Endodermal cell (in vitro differentiated cells): Measurements from ENCODE around the gene GLYATL2. TPM values are rescaled to one million over a fixed set of nuclear protein-coding genes. Genes with fewer than 3 reads are reported as not detected.

Experiments
- DNase-seq: peaks from one replicate; pipeline ENCODE4 v3.0.0-alpha.2; 2017
- H3K27ac ChIP-seq: 2 replicates; pipeline ENCODE4 v1.5.1; 2013; ENCODE audit warnings: mild to moderate bottlenecking, low read depth, low read length, moderate library complexity
- H3K27me3 ChIP-seq: 2 replicates; pipeline ENCODE4 v1.6.1; 2013; ENCODE audit warnings: mild to moderate bottlenecking, low read length, moderate library complexity; ENCODE audit not compliant: insufficient read depth, control insufficient read depth, poor library complexity, severe bottlenecking
- H3K36me3 ChIP-seq: 2 replicates; pipeline ENCODE4 v1.7.0; 2013; ENCODE audit warnings: mild to moderate bottlenecking, low read length, moderate library complexity; ENCODE audit not compliant: control insufficient read depth, insufficient read depth
- H3K4me1 ChIP-seq: one replicate; pipeline ENCODE4 v1.7.0; 2013; ENCODE audit warnings: low read length; ENCODE audit not compliant: control insufficient read depth, insufficient read depth
- H3K4me3 ChIP-seq: 2 replicates; pipeline ENCODE4 v1.5.1; 2013; ENCODE audit warnings: mild to moderate bottlenecking, low read length, moderate library complexity
- H3K9ac ChIP-seq: 2 replicates; pipeline ENCODE4 v1.6.1; 2013; ENCODE audit warnings: mild to moderate bottlenecking, low read length, moderate library complexity; ENCODE audit not compliant: poor library complexity, severe bottlenecking; ENCODE audit errors: extremely low read depth
- H3K9me3 ChIP-seq: 2 replicates; pipeline ENCODE4 v1.6.1; 2013; ENCODE audit warnings: mild to moderate bottlenecking, low read length, moderate library complexity; ENCODE audit not compliant: control insufficient read depth
- H3K27ac Mint-ChIP-seq: 2 replicates; pipeline ENCODE4 v1.8.0; 2020; ENCODE audit warnings: mixed read lengths
- H3K27me3 Mint-ChIP-seq: 2 replicates; pipeline ENCODE4 v1.8.0; 2021; ENCODE audit warnings: mild to moderate bottlenecking, mixed read lengths; ENCODE audit not compliant: insufficient read depth
- H3K36me3 Mint-ChIP-seq: 2 replicates; pipeline ENCODE4 v1.8.0; 2020; ENCODE audit warnings: low read depth, mixed read lengths
- H3K4me1 Mint-ChIP-seq: 2 replicates; pipeline ENCODE4 v1.8.0; 2020; ENCODE audit warnings: mixed read lengths
- H3K4me3 Mint-ChIP-seq: 2 replicates; pipeline ENCODE4 v1.8.0; 2020; ENCODE audit warnings: mild to moderate bottlenecking, moderate library complexity, mixed read lengths
- H3K9me3 Mint-ChIP-seq: 2 replicates; pipeline ENCODE4 v1.8.0; 2020; ENCODE audit warnings: mild to moderate bottlenecking, mixed read lengths
- WGBS, 2 experiments: methylation state at CpG; one replicate each; pipeline versions ENCODE4 v1.1.5 to v1.1.7; 2013; ENCODE audit warnings: missing lambda C conversion rate in 2 of 2, mixed read lengths in 1 of 2; ENCODE audit not compliant: insufficient coverage in 1 of 2, insufficient read length in 1 of 2; 5-methylcytosine and 5-hydroxymethylcytosine counted together
- total RNA-seq, 2 donors: library from RNA; stranded (reverse); fragmentation: NEBNext Ultra II Directional in 1 of 2; extraction: Animal tissue kit (Norgen Biotek cat#: 25700) in 1 of 2; gene quantifications; 2 replicates in 1 of 2; 3 replicates in 1 of 2; pipeline ENCODE4 v1.2.1, GENCODE V29; 2021
- TF ChIP-seq, protein P1 (sequence below): fragments of 200-600 bp; sonication (generic); conservative IDR thresholded peaks from 2 replicates; pipeline ENCODE4 v1.5.0; 2021; ENCODE audit warnings: antibody characterized with exemption, mild to moderate bottlenecking

The GLYATL2 gene
- total RNA-seq, 2 donors from 2014 or later, result 0.35 to 1.4 TPM

DNA sequence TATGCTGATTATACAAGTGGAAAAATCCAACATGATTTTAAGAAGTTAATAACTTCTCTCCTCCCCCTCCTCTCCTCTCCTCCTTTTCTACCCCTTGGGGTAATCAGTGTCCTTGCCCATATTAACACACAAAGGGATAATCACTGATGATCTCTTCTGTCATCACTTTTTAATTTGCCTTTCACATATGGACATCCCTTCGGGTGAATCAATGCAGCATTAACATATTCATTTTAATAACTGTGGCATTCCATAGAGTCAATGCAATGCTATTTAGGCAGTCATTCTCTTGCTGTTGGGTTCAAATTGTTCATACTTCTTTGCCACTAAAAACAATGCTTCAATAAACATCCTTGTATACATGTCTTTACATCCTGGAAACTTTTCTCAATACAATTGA lies 42.9 kb upstream of the GLYATL2 start:
- Histone ChIP-seq H3K4me3 (no peak overlapping the region), H3K9ac (no peak overlapping the region), H3K4me1 (no peaks in the 10 kb centered on the region), H3K27ac (no peak overlapping the region), H3K27me3 (no peaks in the 10 kb centered on the region), H3K36me3 (no peaks in the 10 kb centered on the region), H3K9me3 (peaks cover 6% of the 10 kb centered on the region)
- TF ChIP-seq, protein P1, sequence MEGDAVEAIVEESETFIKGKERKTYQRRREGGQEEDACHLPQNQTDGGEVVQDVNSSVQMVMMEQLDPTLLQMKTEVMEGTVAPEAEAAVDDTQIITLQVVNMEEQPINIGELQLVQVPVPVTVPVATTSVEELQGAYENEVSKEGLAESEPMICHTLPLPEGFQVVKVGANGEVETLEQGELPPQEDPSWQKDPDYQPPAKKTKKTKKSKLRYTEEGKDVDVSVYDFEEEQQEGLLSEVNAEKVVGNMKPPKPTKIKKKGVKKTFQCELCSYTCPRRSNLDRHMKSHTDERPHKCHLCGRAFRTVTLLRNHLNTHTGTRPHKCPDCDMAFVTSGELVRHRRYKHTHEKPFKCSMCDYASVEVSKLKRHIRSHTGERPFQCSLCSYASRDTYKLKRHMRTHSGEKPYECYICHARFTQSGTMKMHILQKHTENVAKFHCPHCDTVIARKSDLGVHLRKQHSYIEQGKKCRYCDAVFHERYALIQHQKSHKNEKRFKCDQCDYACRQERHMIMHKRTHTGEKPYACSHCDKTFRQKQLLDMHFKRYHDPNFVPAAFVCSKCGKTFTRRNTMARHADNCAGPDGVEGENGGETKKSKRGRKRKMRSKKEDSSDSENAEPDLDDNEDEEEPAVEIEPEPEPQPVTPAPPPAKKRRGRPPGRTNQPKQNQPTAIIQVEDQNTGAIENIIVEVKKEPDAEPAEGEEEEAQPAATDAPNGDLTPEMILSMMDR, result no peak
- 89% methylated on average over 1 of the region's 1 CpG; no CpG with 5 or more reads in 1 of the 2 experiments for WGBS, 2 experiments
- H3K27ac Mint-ChIP-seq, result no peak overlapping the region
- H3K9me3 Mint-ChIP-seq, result peaks cover 45% of the 10 kb centered on the region
- H3K27me3 Mint-ChIP-seq, result no peaks in the 10 kb centered on the region
- no peaks in the 10 kb centered on the region for H3K36me3 Mint-ChIP-seq
- H3K4me1 Mint-ChIP-seq, result no peaks in the 10 kb centered on the region
- no peak overlapping the region for H3K4me3 Mint-ChIP-seq
- no peak for DNase-seq

DNA sequence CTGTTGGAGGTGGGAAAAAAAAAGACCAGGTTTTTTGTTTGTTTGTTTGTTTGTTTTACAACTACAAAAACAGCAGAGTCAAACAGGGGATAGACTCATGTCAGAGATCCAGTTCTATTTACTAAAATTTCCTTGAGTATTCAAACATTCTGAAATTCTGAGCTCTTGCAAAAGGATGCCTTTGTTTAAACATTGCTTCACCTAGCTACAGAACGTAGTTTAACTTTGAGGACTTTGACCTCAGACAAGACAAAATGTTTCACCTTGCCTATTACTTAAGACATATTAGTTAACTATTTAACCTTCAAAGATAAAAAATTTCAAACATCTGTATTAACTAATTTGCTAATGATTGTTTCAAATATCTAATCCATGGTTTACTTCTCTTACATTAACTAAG lies 36.1 kb upstream of the GLYATL2 start:
- Mint-ChIP-seq H3K36me3 (no peaks in the 10 kb centered on the region), H3K4me1 (no peaks in the 10 kb centered on the region)

DNA sequence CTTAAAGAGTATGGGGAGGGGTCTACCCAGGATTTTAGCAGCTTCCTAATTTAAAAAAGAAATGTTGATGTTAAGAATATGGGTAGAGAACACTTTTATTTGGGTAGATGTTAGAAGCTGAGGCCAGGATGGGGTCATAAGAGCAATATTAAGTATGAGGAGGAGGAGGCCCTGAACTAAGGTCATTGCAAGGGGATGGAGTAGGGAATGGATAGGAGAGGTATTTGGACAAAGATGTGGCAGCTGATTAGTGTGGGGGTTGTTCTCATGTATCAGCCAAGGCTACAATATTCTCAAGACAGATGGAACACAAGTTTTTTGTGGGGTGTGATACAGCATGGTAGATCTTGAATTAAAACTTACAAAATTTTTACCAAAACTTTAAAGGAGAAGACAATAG lies 35.7 kb upstream of the GLYATL2 start:
- no peak overlapping the region for H3K9ac ChIP-seq
- no peaks in the 10 kb centered on the region for H3K27me3 ChIP-seq
- peaks cover 28% of the 10 kb centered on the region for H3K9me3 ChIP-seq
- TF ChIP-seq, protein P1, result no peak
- Mint-ChIP-seq H3K27ac (no peak overlapping the region), H3K36me3 (no peaks in the 10 kb centered on the region), H3K4me3 (no peak overlapping the region), H3K27me3 (no peaks in the 10 kb centered on the region), H3K9me3 (peaks cover 84% of the 10 kb centered on the region), H3K4me1 (no peaks in the 10 kb centered on the region)
- H3K4me1 ChIP-seq, result no peaks in the 10 kb centered on the region
- H3K36me3 ChIP-seq, result no peaks in the 10 kb centered on the region
- no peak overlapping the region for H3K27ac ChIP-seq
- no peak for DNase-seq
- H3K4me3 ChIP-seq, result no peak overlapping the region

More for the DNA sequence above, 36.1 kb upstream of the GLYATL2 start:
- TF ChIP-seq, protein P1, result no peak
- Mint-ChIP-seq H3K4me3 (no peak overlapping the region), H3K27ac (no peak overlapping the region), H3K9me3 (peaks cover 83% of the 10 kb centered on the region), H3K27me3 (no peaks in the 10 kb centered on the region)
- DNase-seq, result no peak
- Histone ChIP-seq H3K36me3 (no peaks in the 10 kb centered on the region), H3K27me3 (no peaks in the 10 kb centered on the region), H3K27ac (no peak overlapping the region), H3K4me3 (no peak overlapping the region), H3K4me1 (no peaks in the 10 kb centered on the region), H3K9ac (no peak overlapping the region), H3K9me3 (peaks cover 28% of the 10 kb centered on the region)
- 78 to 89% methylated on average over 1 of the region's 1 CpG for WGBS, 2 experiments
